NCI-H128 (cell line): ENCODE results near the gene CDC7.

ENCODE experiments used
- DNase-seq: peaks from one replicate; lab custom pipeline; 2025; ENCODE audit not compliant: unreplicated experiment; lab: John Stamatoyannopoulos, UW

CDC7 gene

GRCh38 chr1:91548376-91549040, 47.9 kb downstream of the CDC7 start:
- DNase-seq = no peak

- no peak for DNase-seq
Measured at GRCh38 chr1:91549041-91549735, 48.5 kb downstream of the CDC7 start.

DNA sequence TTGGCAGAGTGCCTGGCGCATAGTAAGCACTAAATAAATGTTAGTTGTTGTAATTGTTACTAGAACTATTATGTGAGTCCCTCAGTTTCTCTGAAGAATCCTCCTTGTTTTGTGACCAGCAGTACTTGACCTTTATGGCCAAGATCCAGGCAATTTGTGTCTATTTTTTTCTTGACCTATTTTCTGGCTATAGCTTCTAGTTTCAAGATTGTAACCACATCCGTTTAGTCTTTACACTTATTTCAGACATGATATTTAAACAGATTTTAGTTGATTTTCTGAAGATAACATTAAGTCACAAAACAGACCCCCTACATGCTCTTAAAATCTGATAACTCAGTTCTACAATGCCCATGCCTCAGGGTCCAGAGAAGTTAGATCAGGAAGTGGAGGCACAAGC, 50.3 kb downstream of the CDC7 start:
- DNase-seq = no peak

DNA sequence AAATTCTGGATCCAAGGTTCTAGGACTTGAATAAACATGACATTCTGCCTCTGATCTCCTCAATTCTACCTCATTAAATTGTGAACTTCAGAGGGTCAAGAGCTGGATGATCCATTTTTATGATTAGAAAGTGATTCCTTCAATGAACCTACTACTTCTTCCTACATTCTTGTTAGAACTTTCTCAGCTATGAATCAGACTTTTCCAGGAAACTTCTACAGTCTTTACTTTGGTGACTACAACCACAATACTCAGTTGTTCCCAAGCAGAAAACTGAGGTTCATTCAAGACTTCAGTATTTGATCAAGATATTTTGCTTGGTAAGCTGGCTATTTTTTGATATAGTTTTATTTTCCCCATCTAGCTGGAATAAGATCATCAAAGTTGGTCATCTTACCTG, 51.4 kb downstream of the CDC7 start:
- no peak for DNase-seq

GRCh38 chr1:91552596-91552995, 51.9 kb downstream of the CDC7 start:
- DNase-seq = no peak

DNA sequence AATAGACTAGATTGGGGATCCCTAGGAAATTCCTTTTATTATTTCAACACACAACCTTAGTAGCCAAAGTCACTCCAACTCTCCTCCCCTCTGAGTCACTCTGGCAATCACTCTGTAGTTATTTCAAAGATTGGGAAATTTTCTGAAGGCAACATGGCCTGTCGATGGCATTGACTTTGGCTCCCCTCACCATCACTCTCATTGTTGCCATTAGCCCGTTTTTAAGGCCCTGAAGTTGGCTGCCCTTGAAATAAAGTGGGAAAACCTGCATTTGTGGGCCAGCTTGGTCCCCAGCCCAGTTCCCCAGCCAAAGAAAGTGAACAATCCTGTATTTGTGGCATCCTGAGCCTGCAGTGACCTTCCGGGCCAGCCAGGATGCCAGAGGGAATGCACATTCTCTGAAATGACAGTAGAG, 52.5 kb downstream of the CDC7 start:
- no peak for DNase-seq

- DNase-seq = no peak
Measured at GRCh38 chr1:91555074-91555730, 54.6 kb downstream of the CDC7 start.

GRCh38 chr1:91555821-91556531, 55.3 kb downstream of the CDC7 start:
- DNase-seq = no peak

DNA sequence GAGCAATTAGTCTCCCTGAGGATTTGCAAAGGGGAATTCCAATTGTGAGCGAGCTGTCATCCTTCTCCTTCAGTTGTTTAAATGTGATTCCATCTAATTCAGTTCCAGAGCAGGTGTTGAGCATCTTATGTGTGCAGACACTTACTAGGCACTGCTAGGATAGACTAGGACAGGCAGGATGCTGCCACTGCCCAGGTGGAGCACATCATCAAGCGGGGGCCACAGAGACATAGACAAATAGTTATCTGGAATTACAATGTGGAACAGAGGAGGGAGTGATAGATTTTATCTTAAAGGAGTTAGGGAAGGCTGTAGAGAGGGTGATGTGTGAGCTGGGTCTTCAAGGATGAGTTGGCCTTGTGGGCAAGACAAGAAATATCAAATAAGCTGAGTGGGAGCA, 55.9 kb downstream of the CDC7 start:
- no peak for DNase-seq

DNA sequence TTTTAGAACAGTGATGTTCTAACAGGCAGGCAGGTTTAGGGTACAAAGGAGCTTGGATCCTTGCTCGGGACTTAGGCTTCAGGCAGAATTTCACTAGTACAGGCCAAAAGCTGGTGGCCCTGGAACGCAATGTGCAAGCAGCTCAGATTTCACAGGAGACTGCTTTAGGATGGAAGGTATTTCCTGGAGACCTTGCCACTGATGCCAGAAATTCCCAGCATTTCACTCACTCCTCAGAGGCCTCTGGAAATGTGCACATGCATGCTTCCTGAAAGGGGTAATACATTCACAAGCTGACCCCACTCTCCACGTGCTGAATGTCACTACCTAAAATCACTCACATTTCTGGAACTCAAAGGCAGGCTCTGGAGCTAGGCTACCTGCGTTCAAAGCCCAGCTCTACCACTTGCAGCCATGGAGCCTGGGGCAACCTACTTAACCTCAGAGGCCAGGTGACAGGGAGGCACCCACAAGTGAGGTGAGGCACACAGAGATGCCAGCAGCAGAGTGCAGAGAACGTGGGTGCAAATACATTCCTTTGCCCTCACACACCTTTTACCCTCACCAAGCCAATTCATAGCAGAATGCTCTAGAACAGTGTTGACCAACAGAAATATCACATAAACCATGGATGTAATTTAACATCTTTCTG, 56.5 kb downstream of the CDC7 start:
- no peak for DNase-seq

DNA sequence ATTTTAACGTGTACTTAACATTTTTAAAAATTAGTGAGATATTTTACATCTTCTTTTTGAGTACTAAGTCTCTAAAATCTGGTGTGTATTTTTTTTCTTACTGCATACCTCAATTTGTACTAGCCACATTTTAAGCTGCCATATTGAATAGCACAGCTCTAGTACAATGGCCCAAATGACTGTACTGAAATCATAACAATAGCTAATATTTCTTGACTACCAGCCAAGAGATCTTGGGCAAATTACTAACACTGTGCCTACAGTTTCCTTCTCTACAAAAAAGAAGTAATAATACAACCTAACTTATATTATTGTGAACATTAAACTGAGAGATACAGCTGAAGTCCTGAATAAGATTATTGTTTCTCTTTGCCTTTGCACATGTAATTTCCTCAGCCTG, 57.2 kb downstream of the CDC7 start:
- DNase-seq = no peak

DNA sequence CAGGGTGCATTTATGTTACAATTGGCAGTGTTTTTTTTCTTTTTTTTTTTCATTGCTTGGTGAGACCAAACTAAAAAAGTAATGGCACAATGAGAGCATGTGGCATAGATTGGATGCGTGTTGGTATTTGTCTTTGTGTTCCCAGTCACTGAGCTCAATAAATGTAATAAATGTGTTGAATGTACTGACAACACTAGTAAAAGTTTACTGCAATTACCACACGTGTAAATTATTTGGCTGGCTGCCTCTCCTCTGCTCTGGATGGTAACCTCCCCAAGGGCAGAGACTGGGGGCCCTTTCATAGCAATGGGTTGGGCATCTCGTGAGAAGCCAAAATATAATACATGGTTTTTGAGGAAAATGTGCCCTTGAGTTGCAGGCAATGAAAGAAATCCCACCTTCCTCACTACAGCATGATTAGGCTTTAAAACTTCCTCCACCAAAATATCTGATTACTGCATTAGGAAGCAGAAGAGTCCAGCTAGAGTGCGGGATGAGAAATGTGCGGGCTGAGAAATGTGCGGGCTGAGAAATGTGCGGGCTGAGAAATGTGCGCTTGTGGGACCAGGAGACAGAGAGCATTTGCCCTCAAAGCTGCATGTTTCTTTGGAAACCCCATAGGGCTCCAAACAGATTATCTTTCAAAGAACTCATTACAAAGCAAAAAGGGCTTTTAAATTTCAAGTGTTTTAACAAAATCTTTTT, 58.5 kb downstream of the CDC7 start:
- DNase-seq = no peak

DNA sequence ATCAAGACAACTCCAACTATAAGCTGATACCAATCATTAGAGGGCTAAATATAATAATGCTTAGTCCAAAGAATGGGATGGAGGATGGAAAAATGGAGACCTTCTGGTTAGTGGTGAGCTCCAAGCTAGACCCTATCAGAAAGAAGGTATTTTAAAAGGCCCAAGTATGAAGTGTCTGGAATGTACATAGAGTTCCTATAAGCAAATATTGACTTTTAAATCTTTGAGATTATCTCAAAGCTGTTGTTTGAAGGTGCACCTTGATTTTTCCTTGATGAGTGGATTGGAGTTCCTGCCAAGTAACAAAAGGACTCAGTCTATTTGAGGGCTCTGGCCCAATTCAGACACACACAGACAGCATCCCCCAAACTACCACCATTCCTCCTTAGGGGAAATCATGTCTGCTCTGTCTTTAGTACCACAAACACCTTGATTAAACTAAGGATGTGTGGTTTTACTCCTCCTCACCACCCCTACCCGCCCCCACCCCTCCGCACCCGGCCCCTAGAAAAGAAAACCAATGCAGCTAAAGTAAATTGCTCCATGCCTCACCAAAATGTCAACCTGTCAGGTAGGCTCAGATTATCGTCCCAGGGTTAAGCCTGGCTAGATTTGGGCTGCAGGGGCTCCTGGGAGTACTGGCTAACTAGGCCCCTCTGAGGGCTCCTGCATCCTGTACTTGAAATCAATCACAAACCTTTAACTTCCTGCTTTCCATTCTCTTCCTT, 59.4 kb downstream of the CDC7 start:
- DNase-seq = no peak

GRCh38 chr1:91564888-91565701, 64.4 kb downstream of the CDC7 start:
- DNase-seq = no peak

DNA sequence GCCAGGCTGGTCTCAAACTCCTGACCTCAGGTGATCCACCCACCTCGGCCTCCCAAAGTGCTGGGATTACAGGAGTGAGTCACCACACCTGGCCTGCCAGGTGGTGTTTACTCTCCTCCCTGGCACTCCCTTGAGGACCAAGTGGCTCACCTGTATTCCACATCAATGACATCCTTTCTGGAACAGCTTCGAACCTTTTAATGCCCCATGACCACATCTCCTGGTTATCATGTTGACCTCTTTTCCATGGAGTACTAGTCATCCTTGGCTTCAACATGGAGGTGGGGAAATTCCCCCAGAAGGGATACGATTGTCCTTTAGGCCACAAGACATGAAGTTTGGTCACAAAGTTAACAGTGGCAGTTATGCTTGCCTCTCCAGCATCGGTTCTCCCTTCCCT, 66.9 kb downstream of the CDC7 start:
- DNase-seq = no peak

GRCh38 chr1:91568261-91568660, 67.6 kb downstream of the CDC7 start:
- DNase-seq = no peak

- DNase-seq = no peak
Measured at GRCh38 chr1:91569411-91570119, 68.9 kb downstream of the CDC7 start.

DNA sequence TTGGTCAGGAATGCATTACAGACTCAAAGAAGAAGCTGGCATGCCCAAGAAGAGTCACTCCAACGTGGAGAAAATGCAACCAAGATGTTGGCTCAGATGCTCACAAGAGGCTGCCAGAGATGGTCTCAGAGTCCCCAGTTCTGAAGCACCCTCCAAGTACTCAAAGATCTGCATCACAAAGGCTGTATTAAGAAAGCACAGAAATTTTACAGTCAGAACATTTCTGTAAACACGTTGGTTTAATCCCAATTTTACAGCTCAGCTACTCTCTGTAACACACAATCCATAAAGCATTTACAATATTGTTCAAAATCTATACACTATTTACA, 69.4 kb downstream of the CDC7 start:
- no peak for DNase-seq

DNA sequence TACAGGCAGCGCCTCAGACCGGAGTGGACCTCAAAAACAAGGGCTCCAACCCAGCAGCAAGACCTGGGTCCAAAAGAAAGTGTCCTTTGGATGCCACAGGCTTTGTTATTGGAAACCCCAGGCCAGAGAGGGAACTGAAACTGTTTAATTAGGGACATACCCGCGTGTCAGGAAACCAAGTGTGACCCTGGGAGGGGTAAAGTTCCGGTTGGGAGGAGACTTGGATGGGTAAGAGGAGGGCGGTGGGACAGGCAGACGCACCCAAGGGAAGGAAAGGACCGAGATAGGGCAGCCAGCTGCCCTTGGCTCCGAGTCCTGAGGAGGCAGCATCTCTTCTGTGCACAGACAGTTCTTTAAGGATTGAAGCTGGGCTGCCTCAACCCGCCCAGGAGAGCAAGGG, 71.4 kb downstream of the CDC7 start:
- no peak for DNase-seq
